H1 (cell line): ENCODE data around the gene GPRASP1. TPM values are rescaled to one million over a fixed set of nuclear protein-coding genes. Genes with fewer than 3 reads are reported as not detected.

ENCODE experiments used
- CTCF ChIA-PET: fragments of 300-600 bp; sonication (Branson Sonifier 250); formaldehyde crosslinking; loops from one replicate; lab custom pipeline; 2021; ENCODE audit not compliant: partially characterized antibody; lab: Charles Lee
- POLR2A ChIA-PET: fragments of 300-600 bp; sonication (Branson Sonifier 250); formaldehyde crosslinking; loops from one replicate; lab custom pipeline; 2021; ENCODE audit warnings: inconsistent platforms; ENCODE audit not compliant: partially characterized antibody; lab: Charles Lee
- DNase-seq, 2 experiments: peaks; one replicate each; pipeline versions ENCODE4 v3.0.0 to v3.0.0-alpha.2; 2010 to 2022; ENCODE audit warnings: low spot score in 2 of 2, low read depth in 1 of 2, mixed read lengths in 1 of 2
- FAIRE-seq: peaks from 2 replicates; lab custom pipeline; 2011; peaks lifted over from hg19 to GRCh38; lab: Jason Lieb, UNC
- H2AFZ ChIP-seq: 2 replicates; pipeline ENCODE4 v1.8.1; 2012; ENCODE audit warnings: low read length, inconsistent platforms
- H2AK5ac ChIP-seq: 2 replicates; pipeline ENCODE4 v1.6.1; 2013; ENCODE audit warnings: low read depth, low read length
- H2BK120ac ChIP-seq: replicated peaks from 2 replicates; pipeline ENCODE3; 2013; ENCODE audit warnings: low read depth, low read length, inconsistent platforms
- H2BK12ac ChIP-seq: 2 replicates; pipeline ENCODE4 v1.6.1; 2013; ENCODE audit warnings: low read depth, low read length
- H2BK15ac ChIP-seq: 2 replicates; pipeline ENCODE4 v1.6.1; 2013; ENCODE audit warnings: low read length
- H2BK20ac ChIP-seq: 2 replicates; pipeline ENCODE4 v1.6.1; 2013; ENCODE audit warnings: low read length
- H2BK5ac ChIP-seq: 2 replicates; pipeline ENCODE4 v1.6.1; 2013; ENCODE audit warnings: low read depth, low read length
- H3K14ac ChIP-seq: 2 replicates; pipeline ENCODE4 v1.6.1; 2013; ENCODE audit warnings: inconsistent platforms; ENCODE audit not compliant: insufficient read length
- H3K18ac ChIP-seq: 2 replicates; pipeline ENCODE4 v1.6.1; 2013; ENCODE audit warnings: low read length; ENCODE audit errors: extremely low read depth
- H3K23ac ChIP-seq: 2 replicates; pipeline ENCODE4 v1.6.1; 2013; ENCODE audit warnings: inconsistent platforms; ENCODE audit not compliant: insufficient read length
- H3K23me2 ChIP-seq: 2 replicates; pipeline ENCODE4 v1.6.1; 2013; ENCODE audit warnings: low read depth, low read length
- H3K27ac ChIP-seq: 2 replicates; pipeline ENCODE4 v1.6.1; 2011; ENCODE audit warnings: low read depth, low read length, inconsistent platforms
- H3K27me3 ChIP-seq, 4 experiments: replicated peaks in 1 of 4; 1 replicate in 1 of 4; 2 replicates in 3 of 4; pipeline versions ENCODE4 v1.6.1 to v1.8.1; 2011 to 2013; ENCODE audit warnings: low read length in 3 of 4, mild to moderate bottlenecking in 3 of 4, inconsistent platforms in 2 of 4, mixed read lengths in 2 of 4, moderate library complexity in 1 of 4; ENCODE audit not compliant: control insufficient read depth in 3 of 4, insufficient read depth in 3 of 4; ENCODE audit errors: extremely low read depth in 1 of 4
- H3K36me3 ChIP-seq, 4 experiments: 2 replicates each; pipeline versions ENCODE4 v1.6.1 to v1.8.1; 2011 to 2013; ENCODE audit warnings: mild to moderate bottlenecking in 4 of 4, low read length in 3 of 4, moderate library complexity in 2 of 4, control low read depth in 1 of 4, inconsistent platforms in 1 of 4; ENCODE audit not compliant: insufficient read depth in 4 of 4, control insufficient read depth in 2 of 4
- H3K4ac ChIP-seq: replicated peaks from 2 replicates; pipeline ENCODE3; 2013; ENCODE audit warnings: low read length, low read depth, mixed read lengths, inconsistent platforms; ENCODE audit not compliant: insufficient read length
- H3K4me1 ChIP-seq, 4 experiments: replicated peaks in 1 of 4; 1 replicate in 1 of 4; 2 replicates in 3 of 4; pipeline versions ENCODE4 v1.6.1 to v1.8.1; 2011 to 2013; ENCODE audit warnings: low read length in 3 of 4, inconsistent platforms in 2 of 4, mixed read lengths in 1 of 4; ENCODE audit not compliant: insufficient read depth in 4 of 4, control insufficient read depth in 3 of 4
- H3K4me2 ChIP-seq, 2 experiments: 2 replicates each; pipeline versions ENCODE4 v1.6.1 to v1.8.1; 2011 to 2013; ENCODE audit warnings: low read depth in 2 of 2, low read length in 2 of 2, control low read depth in 1 of 2, inconsistent platforms in 1 of 2, mild to moderate bottlenecking in 1 of 2; ENCODE audit not compliant: insufficient read depth in 1 of 2
- H3K4me3 ChIP-seq, 4 experiments: fragments of 200-600, 300-600 bp in 1 of 4; sonication (generic), shearing (Covaris generic), sonication (Bioruptor Twin) in 1 of 4; 2 replicates each; pipeline versions ENCODE4 v1.5.1 to v1.8.1; 2011 to 2016; ENCODE audit warnings: low read length in 4 of 4, low read depth in 3 of 4, control low read depth in 2 of 4, inconsistent platforms in 2 of 4, mild to moderate bottlenecking in 2 of 4, mixed read lengths in 1 of 4, moderate library complexity in 1 of 4; ENCODE audit not compliant: insufficient read depth in 2 of 4; ENCODE audit errors: extremely low read depth in 1 of 4
- H3K56ac ChIP-seq: replicated peaks from 2 replicates; pipeline ENCODE3; 2013; ENCODE audit warnings: low read depth, mild to moderate bottlenecking, mixed read lengths, low read length, inconsistent platforms; ENCODE audit not compliant: insufficient read length
- H3K79me1 ChIP-seq: 2 replicates; pipeline ENCODE4 v1.6.1; 2013; ENCODE audit warnings: low read depth, low read length, control low read depth
- H3K79me2 ChIP-seq, 2 experiments: 2 replicates each; pipeline versions ENCODE4 v1.6.1 to v1.8.1; 2012 to 2013; ENCODE audit warnings: low read length in 2 of 2, mild to moderate bottlenecking in 2 of 2, inconsistent platforms in 1 of 2; ENCODE audit not compliant: insufficient read depth in 2 of 2, control insufficient read depth in 1 of 2
- H3K9ac ChIP-seq, 4 experiments: replicated peaks in 1 of 4; 1 replicate in 1 of 4; 2 replicates in 3 of 4; pipeline versions ENCODE4 v1.6.1 to v1.8.1; 2011 to 2013; ENCODE audit warnings: low read depth in 3 of 4, low read length in 3 of 4, control low read depth in 2 of 4, mild to moderate bottlenecking in 2 of 4, moderate library complexity in 2 of 4, inconsistent platforms in 1 of 4; ENCODE audit errors: extremely low read depth in 1 of 4
- H3K9me3 ChIP-seq, 2 experiments: 2 replicates each; pipeline versions ENCODE4 v1.6.1 to v1.8.1; 2012 to 2013; ENCODE audit warnings: mild to moderate bottlenecking in 2 of 2, moderate library complexity in 2 of 2, control low read depth in 1 of 2, inconsistent platforms in 1 of 2, low read depth in 1 of 2, low read length in 1 of 2, mixed read lengths in 1 of 2; ENCODE audit not compliant: insufficient read depth in 2 of 2
- H4K20me1 ChIP-seq, 2 experiments: replicated peaks in 1 of 2; 2 replicates each; pipeline versions ENCODE3 to v1.8.1; 2011 to 2013; ENCODE audit warnings: inconsistent platforms in 2 of 2, low read length in 2 of 2, mild to moderate bottlenecking in 1 of 2; ENCODE audit not compliant: insufficient read depth in 2 of 2, control insufficient read depth in 1 of 2
- H4K5ac ChIP-seq: 2 replicates; pipeline ENCODE4 v1.6.1; 2013; ENCODE audit warnings: low read length, low read depth, mixed read lengths, inconsistent platforms; ENCODE audit not compliant: insufficient read length
- H4K8ac ChIP-seq: 2 replicates; pipeline ENCODE4 v1.8.0; 2013; ENCODE audit warnings: mild to moderate bottlenecking, moderate library complexity, low read length, inconsistent platforms; ENCODE audit not compliant: insufficient read depth; ENCODE audit errors: extremely low read depth
- H4K91ac ChIP-seq: replicated peaks from 2 replicates; pipeline ENCODE3; 2013; ENCODE audit warnings: low read length, mixed read lengths, inconsistent platforms; ENCODE audit not compliant: insufficient read length
- CBX8 ChIP-seq: fragments of 300-800, 300-1000 bp; sonication (generic); IDR thresholded peaks from 2 replicates; pipeline ENCODE4 v1.7.1; 2016; ENCODE audit warnings: low read depth, low read length, borderline replicate concordance
- MAFK ChIP-seq: IDR thresholded peaks from 2 replicates; pipeline ENCODE4 v1.6.1; 2012; ENCODE audit warnings: low read depth, mild to moderate bottlenecking, improper control_type of control experiment, low read length
- PHF8 ChIP-seq: fragments of 200-600 bp; sonication (generic); conservative IDR thresholded peaks from 2 replicates; pipeline ENCODE4 v1.7.1; 2012; ENCODE audit warnings: low read depth, mild to moderate bottlenecking, inconsistent platforms, low read length, moderate library complexity
- RAD21 ChIP-seq, 2 experiments: IDR thresholded peaks in 1 of 2; conservative IDR thresholded peaks in 1 of 2; 2 replicates each; pipeline ENCODE4 v1.6.1; 2011; ENCODE audit warnings: low read depth in 2 of 2, low read length in 2 of 2, improper control_type of control experiment in 1 of 2, inconsistent platforms in 1 of 2, mild to moderate bottlenecking in 1 of 2, moderate library complexity in 1 of 2
- TAF7 ChIP-seq: optimal IDR thresholded peaks from 2 replicates; pipeline ENCODE3; 2011; ENCODE audit warnings: low read depth, mild to moderate bottlenecking, inconsistent platforms, low read length, moderate library complexity, borderline replicate concordance
- WGBS, 2 experiments: shearing (Covaris generic) in 1 of 2; methylation state at CpG; one replicate each; pipeline versions ENCODE4 v1.1.6 to v1.1.7; 2013 to 2015; ENCODE audit warnings: low lambda C conversion rate in 2 of 2, mixed read lengths in 2 of 2, inconsistent platforms in 1 of 2, low coverage in 1 of 2, missing lambda C conversion rate in 1 of 2; ENCODE audit not compliant: insufficient replicate concordance in 2 of 2, insufficient coverage in 1 of 2, insufficient read length in 1 of 2; ENCODE audit errors: extremely low coverage in 1 of 2, missing lambda C conversion rate in 1 of 2; 5-methylcytosine and 5-hydroxymethylcytosine counted together
- polyA plus RNA-seq, 7 experiments: library from polyadenylated mRNA; depleted of rRNA in 3 of 7; stranded (reverse) in 5 of 7; unstranded in 2 of 7; fragments of >200 nt in 5 of 7; fragments of 200-250 nt in 2 of 7; gene quantifications; 1 replicate in 5 of 7; 2 replicates in 1 of 7; 4 replicates in 1 of 7; pipeline versions ENCODE4 v1.2.1 to v1.2.3, GENCODE V29; 2011 to 2013; ENCODE audit warnings: missing spikeins in 2 of 7, mixed read lengths in 2 of 7
- total RNA-seq: library from RNA; stranded (reverse); fragmentation: NEBNext Ultra II Directional; extraction: Animal tissue kit (Norgen Biotek cat#: 25700); gene quantifications from 2 replicates; pipeline ENCODE4 v1.2.1, GENCODE V29; 2021
- TF ChIP-seq, protein P1 (sequence below), 3 experiments: IDR thresholded peaks; 1 replicate in 2 of 3; 2 replicates in 1 of 3; pipeline versions ENCODE4 v1.5.1 to v1.6.1; 2011; ENCODE audit warnings: low read length in 3 of 3, mild to moderate bottlenecking in 3 of 3, inconsistent platforms in 2 of 3, low read depth in 1 of 3, moderate library complexity in 1 of 3; ENCODE audit not compliant: insufficient read depth in 1 of 3; ENCODE audit errors: control extremely low read depth in 1 of 3

The GPRASP1 gene
- total and polyA plus RNA-seq, 2 of the 8 experiments (the other 6 are each of a cell fraction or from before 2014, with no cell fraction given), result 0.65 to 2.0 TPM

DNA sequence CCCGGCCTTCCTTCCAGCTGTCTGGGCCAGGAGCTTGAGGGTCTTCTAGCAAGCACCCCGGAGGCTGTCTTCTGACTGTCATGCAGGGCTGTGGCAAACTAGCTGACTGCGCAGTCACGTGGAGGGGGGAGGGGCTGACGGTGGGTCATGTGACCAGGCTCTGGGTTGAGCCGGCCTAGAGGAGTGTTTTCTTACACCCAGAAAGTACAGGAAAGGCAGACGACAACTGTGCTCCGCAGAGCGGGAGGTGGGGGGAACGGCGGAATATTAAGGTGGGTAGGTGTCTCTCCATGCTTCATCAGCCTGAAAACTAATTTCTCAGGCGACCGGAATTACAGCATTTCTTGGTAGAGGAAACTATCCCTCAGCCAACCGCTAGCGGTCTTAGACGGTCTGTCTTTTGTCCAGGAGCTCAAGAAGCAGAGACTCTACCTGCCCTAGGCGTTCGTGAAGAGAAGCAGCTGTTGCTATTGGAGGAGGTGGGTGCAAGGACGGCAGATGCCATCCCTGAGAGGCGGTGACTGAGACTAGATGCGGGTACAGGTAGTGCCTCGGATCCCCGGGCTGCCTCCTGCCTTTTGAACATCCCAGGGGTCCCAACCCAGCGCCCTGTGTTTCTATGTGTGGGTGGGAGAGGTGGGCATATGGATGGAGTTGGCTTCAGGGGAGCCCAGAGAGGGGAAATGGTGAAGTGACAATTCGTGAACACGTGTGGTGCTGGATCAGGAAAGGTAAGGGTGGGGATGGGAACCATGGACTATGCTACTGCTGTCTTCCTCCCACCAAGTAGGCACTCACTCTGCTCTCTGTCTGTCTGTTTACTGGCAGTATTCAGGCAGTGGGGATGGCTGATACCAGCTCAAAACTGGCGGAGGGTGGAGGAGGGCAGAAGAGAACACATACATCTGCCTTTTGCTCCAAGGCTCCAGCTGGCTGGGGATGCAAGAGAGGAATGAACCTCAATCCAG, 8.8 kb downstream of the GPRASP1 start:
- Histone ChIP-seq H3K9ac (peak overlapping the region in 3 of 4 experiments; percentile 54 to 88 (median 68); a peak in 6 of 7 replicates), H3K23ac (no peak overlapping the region), H3K18ac (no peak overlapping the region), H2BK5ac (no peak overlapping the region), H2AFZ (peak overlapping the region; percentile 92), H3K4ac (no peak overlapping the region), H4K5ac (no peak overlapping the region), H2BK12ac (no peak overlapping the region), H3K23me2 (0 out of 2 replicates have a peak, but pooled peaks cover 5% of the 10 kb centered on the region), H2BK20ac (no peak overlapping the region), H4K8ac (peak overlapping the region; percentile 57; the same call in 1 of the 2 replicates), H3K14ac (no peak overlapping the region), H3K4me2 (peak overlapping the region; percentile 78 to 84), H3K4me1 (no peaks in the 10 kb centered on the region), H2BK15ac (no peak overlapping the region), H3K27me3 (no peaks in the 10 kb centered on the region), H3K36me3 (no peaks in the 10 kb centered on the region), H4K20me1 (no peaks in the 10 kb centered on the region), H3K27ac (0 out of 2 replicates have a peak overlapping the region, but pooled peaks have one; percentile 25), H4K91ac (no peak overlapping the region), H3K79me1 (no peaks in the 10 kb centered on the region), H3K56ac (no peak overlapping the region), H2AK5ac (no peak overlapping the region), H3K9me3 (no peaks in the 10 kb centered on the region), H2BK120ac (no peak overlapping the region), H3K79me2 (no peaks in the 10 kb centered on the region), H3K4me3 (peak overlapping the region; percentile 55 to 77 (median 65))
- ChIA-PET CTCF (interaction anchor here (1.2 kb wide), 1 partner anchor 20 kb away, joined by 3 read pairs; no protein-coding TSS in a partner anchor), POLR2A (interaction anchor here (0.6 to 0.9 kb wide), 3 partner anchors 8 to 108 kb away, joined by 3 read pairs; no protein-coding TSS in a partner anchor)
- peak in 1 of 2 experiments; percentile 78 for DNase-seq
- no peak for FAIRE-seq
- 5% methylated on average over 22 of the region's 27 CpGs; no CpG with 5 or more reads in 1 of the 2 experiments for WGBS, 2 experiments
- peak; percentile 42; the same call in 1 of the 2 replicates for TF ChIP-seq PHF8
- TF ChIP-seq, protein P1, sequence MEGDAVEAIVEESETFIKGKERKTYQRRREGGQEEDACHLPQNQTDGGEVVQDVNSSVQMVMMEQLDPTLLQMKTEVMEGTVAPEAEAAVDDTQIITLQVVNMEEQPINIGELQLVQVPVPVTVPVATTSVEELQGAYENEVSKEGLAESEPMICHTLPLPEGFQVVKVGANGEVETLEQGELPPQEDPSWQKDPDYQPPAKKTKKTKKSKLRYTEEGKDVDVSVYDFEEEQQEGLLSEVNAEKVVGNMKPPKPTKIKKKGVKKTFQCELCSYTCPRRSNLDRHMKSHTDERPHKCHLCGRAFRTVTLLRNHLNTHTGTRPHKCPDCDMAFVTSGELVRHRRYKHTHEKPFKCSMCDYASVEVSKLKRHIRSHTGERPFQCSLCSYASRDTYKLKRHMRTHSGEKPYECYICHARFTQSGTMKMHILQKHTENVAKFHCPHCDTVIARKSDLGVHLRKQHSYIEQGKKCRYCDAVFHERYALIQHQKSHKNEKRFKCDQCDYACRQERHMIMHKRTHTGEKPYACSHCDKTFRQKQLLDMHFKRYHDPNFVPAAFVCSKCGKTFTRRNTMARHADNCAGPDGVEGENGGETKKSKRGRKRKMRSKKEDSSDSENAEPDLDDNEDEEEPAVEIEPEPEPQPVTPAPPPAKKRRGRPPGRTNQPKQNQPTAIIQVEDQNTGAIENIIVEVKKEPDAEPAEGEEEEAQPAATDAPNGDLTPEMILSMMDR (IDR thresholded peaks at IDR 0.05; ENCODE audit: control extremely low read depth in 1 of 3, insufficient read depth in 1 of 3, low read depth in 1 of 3, low read length in 3 of 3), result peak in 1 of 3 experiments; percentile 1; a peak in 1 of 4 replicates
- 0 out of 4 replicates have a peak, but pooled peaks of 1 of the 2 experiments have one; percentile 2 for TF ChIP-seq RAD21 (IDR thresholded peaks at IDR 0.05 in 1 of 2, conservative IDR thresholded peaks at IDR 0.05 in 1 of 2; ENCODE audit: low read depth in 2 of 2, low read length in 2 of 2)
- TF ChIP-seq CBX8, result no peak
- peak; percentile 74; the same call in 1 of the 2 replicates for TF ChIP-seq MAFK
- TF ChIP-seq TAF7, result peak; percentile 51
